GM12878 (cell line): Measurements from ENCODE around the gene SNX8.

Experiments used
- EGR1 ChIP-seq, 2 experiments: IDR thresholded peaks; 1 replicate in 1 of 2; 2 replicates in 1 of 2; pipeline ENCODE4 v1.6.1; 2011 to 2012; ENCODE audit warnings: low read depth in 2 of 2, low read length in 2 of 2, borderline replicate concordance in 1 of 2, mild to moderate bottlenecking in 1 of 2, moderate library complexity in 1 of 2
- EP300 ChIP-seq, 2 experiments: fragments of 150-350 bp in 1 of 2; IDR thresholded peaks; 2 replicates each; pipeline ENCODE4 v1.6.1; 2011 to 2012; ENCODE audit warnings: low read depth in 2 of 2, low read length in 2 of 2, borderline replicate concordance in 1 of 2, improper control_type of control experiment in 1 of 2, inconsistent platforms in 1 of 2; ENCODE audit not compliant: control insufficient read depth in 1 of 2
- FOS ChIP-seq: IDR thresholded peaks from 3 replicates; pipeline ENCODE4 v1.6.1; 2011; ENCODE audit warnings: borderline replicate concordance; ENCODE audit not compliant: insufficient read length; ENCODE audit errors: extremely low read depth
- MXI1 ChIP-seq: fragments of 150-350 bp; IDR thresholded peaks from 2 replicates; pipeline ENCODE4 v1.6.1; 2011; ENCODE audit warnings: low read depth, mild to moderate bottlenecking, inconsistent platforms, low read length, improper control_type of control experiment
- TAF1 ChIP-seq: IDR thresholded peaks from 2 replicates; pipeline ENCODE4 v1.6.1; 2011; ENCODE audit warnings: mild to moderate bottlenecking, low read depth, low read length, borderline replicate concordance
- TF ChIP-seq, protein P1 (sequence below), 3 experiments: IDR thresholded peaks in 2 of 3; conservative IDR thresholded peaks in 1 of 3; 2 replicates each; pipeline ENCODE4 v1.5.1; 2011; ENCODE audit warnings: low read depth in 3 of 3, low read length in 3 of 3, mild to moderate bottlenecking in 3 of 3, control low read depth in 2 of 3, moderate library complexity in 2 of 3, inconsistent platforms in 1 of 3, mixed read lengths in 1 of 3; ENCODE audit not compliant: control insufficient read depth in 2 of 3, insufficient read depth in 1 of 3; ENCODE audit errors: extremely low read depth in 1 of 3

- TF ChIP-seq, protein P1, sequence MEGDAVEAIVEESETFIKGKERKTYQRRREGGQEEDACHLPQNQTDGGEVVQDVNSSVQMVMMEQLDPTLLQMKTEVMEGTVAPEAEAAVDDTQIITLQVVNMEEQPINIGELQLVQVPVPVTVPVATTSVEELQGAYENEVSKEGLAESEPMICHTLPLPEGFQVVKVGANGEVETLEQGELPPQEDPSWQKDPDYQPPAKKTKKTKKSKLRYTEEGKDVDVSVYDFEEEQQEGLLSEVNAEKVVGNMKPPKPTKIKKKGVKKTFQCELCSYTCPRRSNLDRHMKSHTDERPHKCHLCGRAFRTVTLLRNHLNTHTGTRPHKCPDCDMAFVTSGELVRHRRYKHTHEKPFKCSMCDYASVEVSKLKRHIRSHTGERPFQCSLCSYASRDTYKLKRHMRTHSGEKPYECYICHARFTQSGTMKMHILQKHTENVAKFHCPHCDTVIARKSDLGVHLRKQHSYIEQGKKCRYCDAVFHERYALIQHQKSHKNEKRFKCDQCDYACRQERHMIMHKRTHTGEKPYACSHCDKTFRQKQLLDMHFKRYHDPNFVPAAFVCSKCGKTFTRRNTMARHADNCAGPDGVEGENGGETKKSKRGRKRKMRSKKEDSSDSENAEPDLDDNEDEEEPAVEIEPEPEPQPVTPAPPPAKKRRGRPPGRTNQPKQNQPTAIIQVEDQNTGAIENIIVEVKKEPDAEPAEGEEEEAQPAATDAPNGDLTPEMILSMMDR (IDR thresholded peaks at IDR 0.05 in 2 of 3, conservative IDR thresholded peaks at IDR 0.05 in 1 of 3; ENCODE audit: control insufficient read depth in 2 of 3, extremely low read depth in 1 of 3, insufficient read depth in 1 of 3, low read depth in 3 of 3, low read length in 3 of 3): no peak
- TF ChIP-seq EP300 (IDR thresholded peaks at IDR 0.05; ENCODE audit: borderline replicate concordance in 1 of 2, control insufficient read depth in 1 of 2, low read depth in 2 of 2, low read length in 2 of 2) (no peak), MXI1 (no peak), TAF1 (no peak), EGR1 (IDR thresholded peaks at IDR 0.05; ENCODE audit: borderline replicate concordance in 1 of 2, low read depth in 2 of 2, low read length in 2 of 2) (no peak), FOS (no peak)
Measured at GRCh38 chr7:2239242-2239641, 75.0 kb downstream of the SNX8 start.
